ENCODE data around the gene OSBPL5.

Gene OSBPL5

GRCh38 chr11:3134218-3134621 lies 30.9 kb downstream of the OSBPL5 start:
- DNase-seq (ENCODE audit: low spot score), result no peak

- DNase-seq (ENCODE audit: low spot score), result no peak
These were observed 31.6 kb downstream of the OSBPL5 start for GRCh38 chr11:3133261-3134217.

- no peak for DNase-seq (ENCODE audit: low spot score)
These were observed 32.3 kb downstream of the OSBPL5 start for GRCh38 chr11:3132831-3133260.

- DNase-seq (ENCODE audit: low spot score), result no peak
These were observed 32.8 kb downstream of the OSBPL5 start for GRCh38 chr11:3132271-3132781.

- no peak for DNase-seq (ENCODE audit: low spot score)
These were observed 33.7 kb downstream of the OSBPL5 start for GRCh38 chr11:3131330-3131941.

- no peak for DNase-seq (ENCODE audit: low spot score)
These were observed 34.6 kb downstream of the OSBPL5 start for GRCh38 chr11:3130269-3131071.

GRCh38 chr11:3129591-3130268 lies 35.4 kb downstream of the OSBPL5 start:
- no peak for DNase-seq (ENCODE audit: low spot score)

GRCh38 chr11:3129181-3129590 lies 35.9 kb downstream of the OSBPL5 start:
- no peak for DNase-seq (ENCODE audit: low spot score)

GRCh38 chr11:3128356-3129180 lies 36.5 kb downstream of the OSBPL5 start:
- DNase-seq (ENCODE audit: low spot score), result no peak

GRCh38 chr11:3127706-3128355 lies 37.3 kb downstream of the OSBPL5 start:
- no peak for DNase-seq (ENCODE audit: low spot score)

- no peak for DNase-seq (ENCODE audit: low spot score)
These were observed 38.0 kb downstream of the OSBPL5 start for GRCh38 chr11:3126901-3127691.

GRCh38 chr11:3126207-3126865 lies 38.8 kb downstream of the OSBPL5 start:
- DNase-seq (ENCODE audit: low spot score), result no peak

- DNase-seq (ENCODE audit: low spot score), result no peak
These were observed 40.3 kb downstream of the OSBPL5 start for GRCh38 chr11:3124821-3125220.

GRCh38 chr11:3123761-3124733 lies 41.1 kb downstream of the OSBPL5 start:
- DNase-seq (ENCODE audit: low spot score), result no peak

- DNase-seq (ENCODE audit: low spot score), result no peak
These were observed 41.8 kb downstream of the OSBPL5 start for GRCh38 chr11:3123305-3123704.

GRCh38 chr11:3122775-3123201 lies 42.3 kb downstream of the OSBPL5 start:
- DNase-seq (ENCODE audit: low spot score), result no peak

- no peak for DNase-seq (ENCODE audit: low spot score)
These were observed 43.0 kb downstream of the OSBPL5 start for GRCh38 chr11:3121931-3122774.
